Glutamatergic neuron (in vitro differentiated cells): ENCODE measurements around the gene SYTL1. TPM values are rescaled to one million over a fixed set of nuclear protein-coding genes. Genes with fewer than 3 reads are reported as not detected.

Experiments used
- DNase-seq: peaks from one replicate; pipeline ENCODE4 v3.0.0; 2022
- H3K27ac Mint-ChIP-seq: one replicate; pipeline ENCODE4 v1.8.0; 2020; ENCODE audit warnings: mild to moderate bottlenecking, mixed read lengths, inconsistent platforms; ENCODE audit not compliant: unreplicated experiment
- H3K27me3 Mint-ChIP-seq: one replicate; pipeline ENCODE4 v1.8.0; 2020; ENCODE audit warnings: mild to moderate bottlenecking, moderate library complexity, mixed read lengths, inconsistent platforms; ENCODE audit not compliant: unreplicated experiment
- H3K36me3 Mint-ChIP-seq: one replicate; pipeline ENCODE4 v1.8.0; 2020; ENCODE audit warnings: mild to moderate bottlenecking, mixed read lengths, inconsistent platforms; ENCODE audit not compliant: unreplicated experiment
- H3K4me1 Mint-ChIP-seq: one replicate; pipeline ENCODE4 v1.8.0; 2020; ENCODE audit warnings: mild to moderate bottlenecking, low read depth, mixed read lengths, inconsistent platforms; ENCODE audit not compliant: unreplicated experiment
- H3K4me3 Mint-ChIP-seq: one replicate; pipeline ENCODE4 v1.8.0; 2020; ENCODE audit warnings: mild to moderate bottlenecking, mixed read lengths, inconsistent platforms; ENCODE audit not compliant: unreplicated experiment
- H3K9me3 Mint-ChIP-seq: one replicate; pipeline ENCODE4 v1.8.0; 2020; ENCODE audit warnings: mild to moderate bottlenecking, moderate library complexity, mixed read lengths, inconsistent platforms; ENCODE audit not compliant: unreplicated experiment
- CTCF ChIP-seq: fragments of 200-600 bp; sonication (generic); IDR thresholded peaks from one replicate; pipeline ENCODE4 v1.5.0; 2021; ENCODE audit not compliant: partially characterized antibody, unreplicated experiment
- total RNA-seq: library from RNA; stranded (reverse); fragmentation: NEBNext Ultra II Directional; extraction: Animal tissue kit (Norgen Biotek cat#: 25700); gene quantifications from one replicate; pipeline ENCODE4 v1.2.1, GENCODE V29; 2021; ENCODE audit not compliant: unreplicated experiment

Gene SYTL1
- total RNA-seq, 1 donor from 2014 or later: 3.2 TPM

GRCh38 chr1:27318136-27318535, 23.7 kb upstream of the SYTL1 start:
- Mint-ChIP-seq H3K27me3 (peaks cover 4% of the 10 kb centered on the region), H3K4me1 (peaks cover 15% of the 10 kb centered on the region), H3K36me3 (no peaks in the 10 kb centered on the region), H3K4me3 (peak overlapping the region; percentile 58), H3K27ac (peak overlapping the region; percentile 77), H3K9me3 (peaks cover 3% of the 10 kb centered on the region)
- TF ChIP-seq CTCF: no peak
- no peak for DNase-seq

GRCh38 chr1:27318596-27318995, 23.2 kb upstream of the SYTL1 start:
- no peak for DNase-seq
- Mint-ChIP-seq H3K4me3 (peak overlapping the region; percentile 58), H3K27ac (peak overlapping the region; percentile 77), H3K4me1 (peaks cover 17% of the 10 kb centered on the region), H3K36me3 (no peaks in the 10 kb centered on the region), H3K9me3 (peaks cover 3% of the 10 kb centered on the region), H3K27me3 (peaks cover 4% of the 10 kb centered on the region)
- TF ChIP-seq CTCF: no peak

GRCh38 chr1:27321813-27322568, 19.8 kb upstream of the SYTL1 start, which contains the start of gene TMEM222:
Gene TMEM222 (plus strand): TSS chr1:27322163. CDS start chr1:27322198, 35 bp downstream.
- TF ChIP-seq CTCF: peak; percentile 39
- Mint-ChIP-seq H3K27me3 (peaks cover 4% of the 10 kb centered on the region), H3K9me3 (peaks cover 3% of the 10 kb centered on the region), H3K36me3 (no peaks in the 10 kb centered on the region), H3K4me3 (peak within 1 kb of the TSS; percentile 97), H3K4me1 (peaks cover 19% of the 10 kb centered on the region), H3K27ac (peak within 1 kb of the TSS; percentile 96)
- peak; percentile 99 for DNase-seq

GRCh38 chr1:27322569-27323240, 19.1 kb upstream of the SYTL1 start:
- Mint-ChIP-seq H3K36me3 (no peaks in the 10 kb centered on the region), H3K4me3 (peak overlapping the region; percentile 97), H3K27ac (peak overlapping the region; percentile 96), H3K27me3 (peaks cover 4% of the 10 kb centered on the region), H3K9me3 (peaks cover 3% of the 10 kb centered on the region), H3K4me1 (peaks cover 18% of the 10 kb centered on the region)
- no peak for DNase-seq
- TF ChIP-seq CTCF: no peak

- no peak overlapping the region for H3K27ac Mint-ChIP-seq
- no peaks in the 10 kb centered on the region for H3K36me3 Mint-ChIP-seq
- no peak for TF ChIP-seq CTCF
- no peaks in the 10 kb centered on the region for H3K9me3 Mint-ChIP-seq
- H3K4me3 Mint-ChIP-seq: peak overlapping the region; percentile 20
- no peak for DNase-seq
- peaks cover 13% of the 10 kb centered on the region for H3K4me1 Mint-ChIP-seq
- H3K27me3 Mint-ChIP-seq: peaks cover 4% of the 10 kb centered on the region
Observed at GRCh38 chr1:27325286-27325685, 16.5 kb upstream of the SYTL1 start.
